ELR (cell line): ENCODE data around the gene TM9SF4.

Experiments
- DNase-seq: peaks from one replicate; pipeline ENCODE4 v3.0.0-alpha.2; 2015; ENCODE audit warnings: low read depth

The TM9SF4 gene

DNA sequence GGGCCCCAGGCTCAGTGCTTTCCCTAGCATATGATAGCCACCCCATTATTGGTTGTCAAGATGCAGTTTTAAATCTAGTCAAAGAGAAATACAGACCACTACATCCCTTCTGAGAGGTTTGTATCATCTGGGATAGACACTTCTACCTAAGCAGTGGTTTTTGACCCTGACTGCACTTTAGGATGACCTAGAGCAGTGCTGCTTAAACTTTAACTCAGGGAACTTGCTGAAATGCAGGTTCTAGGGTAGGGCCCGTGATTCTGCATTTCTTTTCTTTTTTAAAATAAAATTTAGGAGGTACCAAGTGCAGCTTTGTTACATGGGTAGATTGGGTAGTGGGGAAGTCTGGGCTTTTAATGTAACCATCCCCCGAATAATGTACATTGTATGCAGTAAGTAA lies 18.7 kb downstream of the TM9SF4 start:
- DNase-seq = no peak

DNA sequence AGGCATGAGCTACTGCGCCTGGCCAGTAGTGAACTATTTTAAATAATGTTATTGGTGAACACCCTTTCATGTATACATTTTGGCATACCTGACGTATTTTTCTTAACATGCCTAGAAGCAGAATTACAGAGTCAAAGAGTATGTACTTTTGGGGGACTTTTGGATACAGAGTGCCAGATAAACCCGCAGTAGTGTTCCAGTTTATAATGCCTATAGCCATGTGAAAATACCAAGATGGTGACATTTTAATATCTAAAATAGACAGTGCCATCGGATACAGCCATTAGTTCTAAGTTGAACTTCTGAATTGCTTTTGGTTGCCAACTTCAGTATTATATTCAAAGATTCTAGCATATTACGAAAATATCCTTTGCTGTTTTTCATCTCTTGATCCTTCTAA lies 20.3 kb downstream of the TM9SF4 start:
- no peak for DNase-seq

DNA sequence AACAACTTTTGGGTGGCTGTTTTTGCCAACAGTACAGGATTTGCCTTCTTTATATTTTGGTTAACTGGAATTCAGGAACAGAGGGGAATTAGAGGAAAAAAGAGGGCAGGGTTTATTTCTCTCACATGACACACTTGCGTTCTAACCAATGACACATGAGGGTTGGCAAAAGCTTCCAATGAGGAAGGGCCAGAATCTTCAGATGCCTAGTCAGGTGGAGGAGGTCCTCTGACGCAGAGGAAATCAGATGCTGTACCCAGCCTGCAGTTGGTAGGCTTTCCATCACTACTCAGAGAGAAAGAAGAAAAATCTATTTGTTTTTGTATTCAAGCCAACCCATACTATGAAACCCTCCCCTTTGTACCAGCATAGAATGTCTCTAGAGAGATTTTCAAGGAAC lies 20.8 kb downstream of the TM9SF4 start:
- no peak for DNase-seq

DNA sequence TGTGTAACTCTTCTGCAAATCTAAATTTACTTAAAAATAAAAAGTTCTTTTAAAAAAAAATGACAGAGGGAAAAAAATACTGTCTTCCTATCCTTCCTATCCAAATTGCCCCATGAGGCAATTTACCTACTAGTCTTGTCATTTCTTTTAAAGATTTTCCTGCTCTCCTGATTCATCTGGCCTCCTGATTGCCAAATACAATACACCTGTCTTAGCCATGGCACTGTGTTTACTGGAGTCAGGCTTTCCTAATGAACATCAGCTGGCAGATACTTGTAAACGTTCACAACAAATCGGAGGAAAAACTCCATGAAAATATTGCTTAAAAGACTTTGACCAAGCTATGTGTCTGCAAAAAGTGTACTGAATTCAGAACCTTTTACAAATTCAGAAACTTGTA lies 21.5 kb downstream of the TM9SF4 start:
- DNase-seq = no peak

DNA sequence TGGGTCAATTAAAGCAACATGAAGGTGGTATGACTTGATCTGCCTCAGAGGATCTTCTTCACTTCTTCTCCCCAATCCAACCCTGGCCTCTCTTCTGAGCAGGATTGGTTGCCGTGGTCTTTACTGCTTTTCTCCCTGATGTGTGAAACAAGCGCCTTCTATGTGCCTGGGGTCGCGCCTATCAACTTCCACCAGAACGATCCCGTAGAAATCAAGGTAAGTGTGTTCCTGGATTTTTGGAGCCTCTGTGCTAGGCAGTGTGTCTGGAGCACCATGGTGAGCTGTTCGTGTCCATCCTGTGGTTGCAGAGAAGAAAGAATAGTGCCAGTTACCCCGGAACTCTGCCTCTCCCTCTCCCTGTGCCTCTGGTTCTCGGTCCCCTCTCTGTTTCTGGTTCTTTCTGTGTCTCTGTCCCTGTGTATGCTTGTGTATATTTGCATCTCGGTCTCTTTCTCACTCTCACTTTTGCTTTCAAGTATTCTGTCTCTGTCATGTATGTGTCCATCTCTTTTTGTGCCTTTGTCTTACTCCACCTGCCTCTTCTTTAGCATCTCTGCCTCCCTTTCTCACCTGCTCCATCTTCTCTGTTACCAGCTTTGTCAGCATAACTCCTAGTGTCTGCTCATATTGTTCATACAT lies 23.5 kb downstream of the TM9SF4 start:
- no peak for DNase-seq

DNA sequence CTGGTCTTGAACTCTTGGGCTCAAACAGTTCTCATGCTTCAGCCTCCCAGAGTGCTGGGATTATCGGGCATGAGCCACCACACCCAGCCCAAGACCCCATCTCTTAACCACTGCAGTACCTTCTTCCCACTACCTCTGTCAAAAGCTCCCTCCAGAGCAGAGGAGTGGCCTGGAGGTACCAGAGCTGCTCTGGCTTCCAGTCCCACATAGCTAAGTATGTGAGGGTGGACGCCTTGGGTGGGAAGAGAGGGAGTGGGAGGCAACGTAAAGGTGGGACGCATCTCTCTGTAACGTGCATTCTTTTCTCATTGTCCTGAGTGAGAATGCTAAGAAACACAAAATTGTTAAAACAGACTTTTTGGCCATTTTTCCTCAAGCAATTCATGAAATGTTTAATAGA lies 24.5 kb downstream of the TM9SF4 start:
- no peak for DNase-seq

DNA sequence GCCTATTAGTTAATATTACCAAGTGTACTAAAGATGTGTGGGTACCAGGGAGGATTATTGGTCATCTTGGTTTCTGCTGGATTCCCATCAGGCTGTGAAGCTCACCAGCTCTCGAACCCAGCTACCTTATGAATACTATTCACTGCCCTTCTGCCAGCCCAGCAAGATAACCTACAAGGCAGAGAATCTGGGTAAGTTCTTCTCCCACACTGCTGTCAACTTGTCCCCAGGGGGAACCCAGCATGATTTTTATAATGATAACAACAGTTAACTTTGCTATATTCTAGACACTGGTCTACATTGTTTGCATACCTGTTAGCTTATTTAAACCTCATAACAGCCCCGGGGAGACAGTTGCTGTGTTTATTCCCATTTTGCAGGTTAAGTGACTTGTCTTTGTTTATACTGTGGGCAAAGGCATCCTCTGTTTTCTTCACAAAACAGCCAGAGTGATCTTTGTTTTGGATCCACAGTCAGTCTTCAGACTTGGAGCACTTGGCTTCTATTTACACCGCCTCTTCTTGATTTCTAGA lies 26.5 kb downstream of the TM9SF4 start:
- DNase-seq = no peak

DNA sequence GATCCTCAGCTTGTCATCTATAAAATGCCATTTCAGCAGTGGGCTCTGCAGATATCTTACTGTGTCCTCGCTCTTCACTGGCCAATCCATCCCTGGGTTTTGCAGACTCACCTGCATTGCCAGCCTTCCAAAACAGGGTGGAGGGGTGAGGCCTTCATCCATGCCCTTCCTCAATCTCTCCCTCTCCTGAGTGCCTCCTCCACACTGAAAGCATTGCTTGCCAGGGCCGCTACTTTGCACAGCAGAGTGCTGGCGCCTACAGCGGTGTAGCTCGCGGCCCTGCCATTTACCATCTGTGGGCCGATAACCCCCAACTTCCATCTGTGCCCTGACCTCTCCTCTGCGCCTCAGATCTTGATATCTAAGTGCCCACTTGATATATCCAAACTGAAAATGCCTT lies 29.4 kb downstream of the TM9SF4 start:
- no peak for DNase-seq

DNA sequence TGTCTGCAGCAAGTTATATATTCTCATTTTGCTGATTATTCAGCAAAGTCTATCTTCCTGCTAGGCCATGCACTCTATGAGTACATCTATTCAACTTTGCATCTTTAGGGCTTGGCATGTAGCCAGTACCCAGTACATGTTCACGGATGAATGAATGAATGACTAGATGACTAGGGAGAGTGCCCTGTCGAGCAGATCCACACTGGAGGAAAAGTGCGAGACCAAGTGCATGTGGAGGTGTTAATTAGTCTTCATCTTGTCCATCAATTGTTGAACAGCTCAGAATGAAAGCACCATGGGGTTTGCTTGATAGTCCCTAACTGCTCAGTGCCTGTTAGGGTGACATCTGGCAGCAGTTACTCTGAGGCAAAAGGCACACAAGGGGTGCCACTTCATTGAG lies 30.4 kb downstream of the TM9SF4 start:
- no peak for DNase-seq

DNA sequence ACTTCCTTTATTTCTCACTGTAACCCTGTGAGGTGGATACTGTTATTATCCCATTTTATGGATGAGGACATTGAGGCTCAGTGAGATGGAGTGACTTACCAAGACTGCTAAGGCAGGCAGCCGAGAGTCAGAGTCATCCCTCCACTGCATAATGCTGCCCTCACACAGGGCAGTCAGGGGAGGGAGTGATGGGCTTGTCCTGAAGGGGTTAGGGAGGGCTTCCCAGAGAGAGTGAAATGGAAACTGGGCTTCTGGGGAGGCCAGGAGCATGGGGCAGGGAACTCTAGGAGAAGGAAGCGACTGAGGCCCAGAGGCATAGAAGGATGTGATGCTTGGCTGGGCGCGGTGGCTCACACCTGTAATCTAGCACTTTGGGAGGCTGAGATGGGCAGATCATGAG lies 31.1 kb downstream of the TM9SF4 start:
- no peak for DNase-seq

DNA sequence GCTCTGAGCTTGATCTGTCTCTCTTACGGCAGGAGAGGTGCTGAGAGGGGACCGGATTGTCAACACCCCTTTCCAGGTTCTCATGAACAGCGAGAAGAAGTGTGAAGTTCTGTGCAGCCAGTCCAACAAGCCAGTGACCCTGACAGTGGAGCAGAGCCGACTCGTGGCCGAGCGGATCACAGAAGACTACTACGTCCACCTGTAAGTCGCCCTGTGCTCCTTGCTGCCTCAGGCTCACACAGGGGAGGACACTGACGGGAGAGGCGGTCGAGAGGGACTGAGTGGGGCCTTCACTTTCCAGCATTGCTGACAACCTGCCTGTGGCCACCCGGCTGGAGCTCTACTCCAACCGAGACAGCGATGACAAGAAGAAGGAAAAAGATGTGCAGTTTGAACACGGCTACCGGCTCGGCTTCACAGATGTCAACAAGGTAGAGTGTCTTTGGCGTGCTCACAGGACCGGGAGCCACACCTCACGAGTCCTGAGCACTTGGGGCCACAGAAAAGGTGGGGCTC lies 32.0 kb downstream of the TM9SF4 start:
- DNase-seq = no peak

DNA sequence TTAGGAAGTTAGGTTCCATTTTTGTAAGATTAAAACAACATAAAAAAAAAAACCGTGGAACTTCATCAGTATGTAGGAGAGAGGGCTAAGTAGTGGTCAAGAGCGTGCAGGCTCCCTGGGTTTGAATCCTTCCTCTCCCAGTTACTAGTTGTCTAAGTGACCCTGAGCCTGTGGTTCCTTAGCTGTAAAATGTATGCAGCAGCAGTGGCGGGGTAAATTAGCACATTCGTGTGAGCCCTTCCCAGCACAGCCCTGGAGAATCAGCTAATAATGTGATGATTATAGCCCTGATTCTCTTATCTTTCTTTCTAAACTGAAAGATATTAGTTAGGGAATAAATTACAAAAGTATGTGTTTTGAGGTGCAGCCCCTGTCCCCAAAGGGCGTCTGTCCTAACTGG lies 32.6 kb downstream of the TM9SF4 start:
- no peak for DNase-seq

DNA sequence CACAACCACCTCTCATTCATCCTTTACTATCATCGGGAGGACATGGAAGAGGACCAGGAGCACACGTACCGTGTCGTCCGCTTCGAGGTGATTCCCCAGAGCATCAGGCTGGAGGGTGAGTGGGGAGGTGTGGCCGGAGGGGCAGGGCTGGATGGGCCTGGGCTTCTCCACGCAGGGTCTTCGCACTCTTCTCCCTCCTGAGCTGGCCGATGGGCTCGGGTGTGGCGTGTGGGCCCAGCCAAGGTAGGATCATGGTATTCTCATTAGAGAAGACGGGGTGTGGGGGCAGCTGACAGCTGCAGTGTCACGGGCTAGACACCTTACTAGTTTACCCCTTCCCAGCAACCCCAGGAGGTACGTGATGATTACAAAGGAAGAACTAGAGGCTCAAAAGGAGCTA lies 33.5 kb downstream of the TM9SF4 start:
- no peak for DNase-seq

DNA sequence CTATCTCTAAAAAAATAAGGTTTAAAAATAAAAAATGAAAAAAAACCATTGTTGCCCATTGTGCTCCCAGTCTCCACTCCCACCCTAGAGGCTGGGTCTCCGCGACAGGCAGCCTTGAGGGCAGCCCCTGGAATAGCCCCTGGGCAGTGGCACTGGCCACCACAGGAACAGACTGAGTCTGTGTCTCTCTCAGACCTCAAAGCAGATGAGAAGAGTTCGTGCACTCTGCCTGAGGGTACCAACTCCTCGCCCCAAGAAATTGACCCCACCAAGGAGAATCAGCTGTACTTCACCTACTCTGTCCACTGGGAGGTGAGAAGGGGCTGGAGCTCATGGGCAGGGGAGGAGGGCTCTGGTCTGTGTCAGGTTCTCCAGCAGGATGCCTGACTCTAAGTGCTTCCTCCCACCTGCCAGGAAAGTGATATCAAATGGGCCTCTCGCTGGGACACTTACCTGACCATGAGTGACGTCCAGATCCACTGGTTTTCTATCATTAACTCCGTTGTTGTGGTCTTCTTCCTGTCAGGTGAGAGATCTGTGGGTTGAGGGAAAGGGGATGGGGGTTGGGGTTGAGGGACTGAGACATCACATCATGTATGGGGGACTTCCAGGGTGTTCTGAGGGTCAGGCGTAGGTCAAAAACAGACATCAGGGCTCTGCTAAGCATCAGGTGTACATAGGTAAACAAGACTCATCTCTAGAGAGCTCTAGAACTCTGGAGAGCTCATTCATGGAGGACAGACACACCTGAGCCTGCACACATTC lies 35.6 kb downstream of the TM9SF4 start:
- no peak for DNase-seq

DNA sequence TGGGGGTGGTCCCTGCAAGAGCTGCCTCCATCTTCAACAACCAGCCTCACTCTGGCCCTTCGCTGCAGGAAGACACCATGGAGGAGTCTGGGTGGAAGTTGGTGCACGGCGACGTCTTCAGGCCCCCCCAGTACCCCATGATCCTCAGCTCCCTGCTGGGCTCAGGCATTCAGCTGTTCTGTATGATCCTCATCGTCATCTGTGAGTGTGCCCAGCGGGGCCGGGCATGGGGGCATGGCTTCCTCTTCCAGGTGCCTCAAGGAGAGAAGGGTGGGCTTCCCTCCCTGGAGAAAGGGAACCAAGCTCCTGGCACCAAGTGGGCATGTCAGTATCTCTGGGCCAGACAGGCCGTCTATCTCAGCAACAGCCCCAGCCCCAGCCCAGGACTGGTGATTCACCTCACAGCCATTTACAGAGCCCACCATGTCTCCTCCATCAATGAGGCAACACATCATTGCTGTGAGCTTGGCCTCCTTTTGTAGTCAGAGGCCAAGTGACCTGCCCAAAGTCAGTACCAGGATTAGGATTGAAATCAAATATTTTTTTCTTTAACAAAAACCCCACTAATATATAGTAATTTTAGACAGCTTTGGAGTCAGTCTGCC lies 40.2 kb downstream of the TM9SF4 start:
- peak; percentile 29 for DNase-seq

DNA sequence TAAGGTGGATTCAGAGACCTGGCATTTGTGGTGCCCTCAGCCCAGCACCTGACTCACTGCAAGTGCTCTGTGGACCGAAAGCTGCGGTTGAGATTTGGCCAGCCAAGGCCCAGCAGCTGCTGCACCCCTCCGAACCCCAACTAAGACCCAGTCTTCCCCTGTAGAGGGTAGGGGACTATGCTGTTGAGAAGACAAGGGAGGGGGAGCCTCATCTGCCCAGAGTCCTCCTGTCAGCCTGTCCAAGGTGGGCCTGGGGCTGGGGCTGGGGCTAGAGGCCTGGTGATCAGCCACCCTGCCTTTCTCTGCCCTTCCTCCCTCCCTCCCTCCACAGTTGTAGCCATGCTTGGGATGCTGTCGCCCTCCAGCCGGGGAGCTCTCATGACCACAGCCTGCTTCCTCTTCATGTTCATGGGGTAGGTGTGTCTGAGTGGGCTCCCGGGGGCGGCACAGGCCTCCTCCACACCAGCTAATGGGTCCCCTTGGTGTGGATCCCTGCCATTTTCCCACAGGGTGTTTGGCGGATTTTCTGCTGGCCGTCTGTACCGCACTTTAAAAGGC lies 40.9 kb downstream of the TM9SF4 start:
- DNase-seq = no peak

DNA sequence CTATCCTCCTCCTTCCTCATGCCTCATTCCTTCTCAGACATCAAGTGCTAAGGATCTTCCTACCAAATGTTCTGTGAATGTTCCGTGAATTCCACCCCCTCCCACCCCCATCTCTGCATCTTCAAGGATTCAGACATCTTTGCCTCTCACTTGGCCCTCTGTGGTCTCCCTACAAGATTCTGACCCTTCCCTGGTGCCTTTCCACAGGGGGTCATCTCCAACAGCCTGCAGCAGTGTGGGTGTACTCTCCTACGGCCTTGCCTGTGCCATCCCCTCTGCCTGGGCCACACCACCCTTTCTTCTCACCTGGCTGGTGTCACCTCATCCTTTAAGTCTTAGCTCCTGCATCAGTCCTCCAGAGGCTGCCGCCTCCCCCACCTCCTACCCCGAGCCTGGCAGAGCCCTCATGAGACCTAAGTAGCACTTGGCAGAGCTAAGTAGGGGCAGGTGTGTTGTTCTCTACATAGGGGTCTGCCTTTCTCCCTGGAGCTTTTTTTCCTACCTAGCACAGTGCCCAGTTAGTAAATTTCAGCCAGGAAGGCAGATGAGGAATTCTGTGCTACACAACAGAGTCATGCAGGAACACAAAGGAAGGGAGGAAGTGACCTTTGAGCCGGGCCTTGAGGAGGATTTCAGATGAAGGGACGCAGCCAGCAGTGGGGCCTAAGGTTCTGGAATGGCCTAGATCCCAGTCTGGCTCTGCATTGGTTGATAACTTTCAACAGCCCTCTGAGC lies 43.1 kb downstream of the TM9SF4 start:
- no peak for DNase-seq

DNA sequence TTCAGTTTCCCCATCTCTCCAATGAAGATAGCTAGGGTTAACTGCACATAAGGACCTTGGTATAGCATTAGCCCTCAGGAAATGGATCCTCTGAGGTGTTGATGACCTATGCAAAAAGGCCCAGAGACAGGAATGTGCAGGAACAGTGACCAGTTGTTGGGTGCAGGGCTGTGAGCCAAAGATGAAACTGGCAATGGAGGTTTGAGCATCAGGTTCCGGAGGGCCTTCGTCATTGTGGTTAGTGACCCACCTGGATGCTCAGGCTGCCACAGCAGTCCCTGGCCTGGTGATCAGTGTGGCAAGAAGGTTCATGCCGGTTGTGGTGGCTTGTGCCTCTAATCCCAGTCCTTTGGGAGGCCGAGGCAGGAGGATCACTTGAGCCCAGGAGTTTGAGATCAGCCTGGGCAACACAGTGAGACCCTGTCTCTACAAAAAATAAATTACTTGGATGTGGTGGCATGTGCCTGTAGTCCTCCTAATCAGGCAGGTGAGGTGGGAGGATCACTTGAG lies 43.7 kb downstream of the TM9SF4 start:
- no peak for DNase-seq

DNA sequence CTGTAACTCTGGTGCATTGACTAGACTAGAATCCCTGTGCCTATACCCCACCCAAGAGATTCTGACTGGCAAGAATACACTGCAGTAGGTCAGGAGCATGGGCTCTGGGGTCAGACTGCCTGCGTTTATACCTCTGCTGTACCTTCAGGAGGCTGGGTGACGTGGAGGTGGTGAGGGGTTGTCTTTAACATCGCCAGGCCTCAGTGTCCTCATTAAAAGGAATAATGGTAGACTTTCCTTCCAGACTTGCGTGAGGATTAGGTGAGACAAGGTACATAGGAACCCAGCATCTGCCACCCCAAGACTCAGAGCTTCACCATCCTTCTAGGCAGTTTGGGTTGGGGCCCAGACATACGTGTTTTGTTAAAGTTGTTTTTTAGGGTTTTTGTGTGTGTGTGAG lies 44.3 kb downstream of the TM9SF4 start:
- DNase-seq = no peak

DNA sequence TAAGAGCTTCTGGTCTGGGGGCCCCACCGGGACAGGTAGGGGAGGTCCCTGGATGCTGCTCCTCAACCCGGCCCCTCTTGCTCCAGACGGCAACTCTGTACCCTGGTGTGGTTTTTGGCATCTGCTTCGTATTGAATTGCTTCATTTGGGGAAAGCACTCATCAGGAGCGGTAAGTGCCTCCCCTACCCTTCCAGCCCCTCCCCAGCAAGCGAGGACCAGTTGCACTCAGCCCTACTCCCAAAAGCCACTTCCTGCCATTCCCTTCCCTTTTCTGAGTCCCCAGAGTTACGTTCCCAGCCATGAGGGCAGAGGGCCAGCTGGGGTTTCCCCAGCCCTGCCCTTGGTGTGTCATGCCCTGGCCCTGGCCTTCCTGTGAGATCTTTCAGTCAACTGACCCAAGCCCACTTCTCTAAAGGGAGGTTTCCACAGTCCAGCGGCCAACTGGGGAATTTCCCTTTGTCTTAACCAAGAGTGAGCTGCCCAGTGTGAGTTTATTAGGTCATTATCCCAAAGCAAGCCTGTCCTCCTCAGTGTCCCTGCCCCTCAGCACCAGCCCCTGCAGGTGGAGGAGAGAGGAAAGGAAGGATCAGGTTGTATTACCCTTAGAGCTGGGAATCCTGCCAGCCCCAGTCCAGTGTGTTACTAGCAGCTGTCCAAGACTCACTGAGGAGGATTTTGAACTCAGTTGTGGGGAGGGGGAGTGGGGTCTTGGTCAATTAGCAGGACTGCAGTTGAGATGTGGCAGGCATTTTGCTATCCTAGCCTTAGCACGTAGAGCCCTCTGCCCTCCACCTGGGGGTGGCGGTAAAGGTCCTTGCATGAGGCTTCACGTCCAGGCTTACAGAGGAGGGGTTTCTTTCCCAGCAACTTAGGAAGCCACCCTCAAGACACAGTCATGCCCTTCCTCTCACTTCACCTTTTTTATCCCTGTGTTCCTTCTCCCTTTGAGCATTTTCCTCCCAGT lies 45.8 kb downstream of the TM9SF4 start:
- peak; percentile 97 for DNase-seq

DNA sequence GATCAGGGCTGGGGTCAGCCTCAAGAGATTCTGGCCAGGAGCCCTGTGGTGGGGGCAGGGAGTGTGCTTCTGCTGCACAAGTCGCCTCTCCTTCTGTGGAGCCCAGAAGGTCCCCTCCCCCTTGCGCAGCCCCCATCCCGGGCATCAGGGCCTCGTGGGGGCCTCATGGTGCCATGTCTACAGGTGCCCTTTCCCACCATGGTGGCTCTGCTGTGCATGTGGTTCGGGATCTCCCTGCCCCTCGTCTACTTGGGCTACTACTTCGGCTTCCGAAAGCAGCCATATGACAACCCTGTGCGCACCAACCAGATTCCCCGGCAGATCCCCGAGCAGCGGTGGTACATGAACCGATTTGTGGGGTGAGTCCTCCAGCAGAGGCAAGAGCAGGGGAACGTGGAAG lies 48.1 kb downstream of the TM9SF4 start:
- DNase-seq = no peak
